GM12891 (cell line): Measurements from ENCODE around the gene CHD1L.

Experiments
- POLR2A ChIP-seq: IDR thresholded peaks from 2 replicates; pipeline ENCODE4 v1.6.1; 2011; ENCODE audit warnings: low read depth, low read length, control low read depth
- POLR2AphosphoS5 ChIP-seq: IDR thresholded peaks from 2 replicates; pipeline ENCODE4 v1.6.1; 2011; ENCODE audit warnings: low read depth, low read length, control low read depth

DNA sequence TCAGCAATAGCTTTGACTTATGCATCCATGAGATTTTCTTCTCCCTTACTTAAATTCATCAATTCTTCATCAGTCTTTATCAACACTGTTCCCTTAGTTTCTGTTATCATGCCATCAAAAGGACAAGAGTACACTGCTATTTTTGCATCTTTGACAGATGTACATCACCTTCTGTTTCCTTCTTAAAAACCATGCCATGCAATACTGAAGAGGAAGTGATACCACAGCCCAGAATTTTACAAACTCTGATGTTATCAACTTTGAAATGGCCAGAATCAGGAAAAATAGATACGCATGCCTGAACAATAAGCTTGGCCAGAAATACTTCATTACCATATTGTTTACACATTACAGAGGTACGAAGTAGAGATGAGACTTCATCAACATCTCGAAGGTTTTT lies 38.4 kb upstream of the CHD1L start:
- TF ChIP-seq POLR2AphosphoS5 (no peak), POLR2A (no peak)
